Measurements from ENCODE around the gene CAB39L.

- TF ChIP-seq POLR2A (IDR thresholded peaks at IDR 0.05) (no peak), CTCF (IDR thresholded peaks at IDR 0.05) (no peak)
These were observed 28.3 kb upstream of the CAB39L start for GRCh38 chr13:49472186-49472585.
